ENCODE data around the gene CHRM4.

- TF ChIP-seq GATA2 (IDR thresholded peaks at IDR 0.05; ENCODE audit: low read depth, low read length) (no peak), GATA3 (IDR thresholded peaks at IDR 0.05; ENCODE audit: low read depth, low read length) (no peak)
Observed at GRCh38 chr11:46372086-46372485, 19.5 kb downstream of the CHRM4 start.

Measured in SH-SY5Y (cell line).